Bronchial epithelial cell (primary cell): Measurements from ENCODE around the gene SUGP2. TPM values are rescaled to one million over a fixed set of nuclear protein-coding genes. Genes with fewer than 3 reads are reported as not detected.
A peak's percentile ranks its signal among the peaks of the same experiment; 100 is the strongest.

Experiments
- DNase-seq: peaks from one replicate; pipeline ENCODE4 v3.0.0-alpha.2; 2010; ENCODE audit warnings: low read depth
- FAIRE-seq: peaks from 2 replicates; lab custom pipeline; 2011; peaks lifted over from hg19 to GRCh38; lab: Jason Lieb, UNC
- H3K27me3 ChIP-seq: 2 replicates; pipeline ENCODE4 v1.5.1; 2011; ENCODE audit warnings: low read length; ENCODE audit not compliant: control insufficient read depth, insufficient read depth
- H3K36me3 ChIP-seq: 2 replicates; pipeline ENCODE4 v1.5.1; 2011; ENCODE audit warnings: low read length; ENCODE audit not compliant: control insufficient read depth, insufficient read depth
- H3K4me3 ChIP-seq: 2 replicates; pipeline ENCODE4 v1.5.1; 2011; ENCODE audit warnings: mild to moderate bottlenecking, low read depth, low read length, control low read depth
- total RNA-seq: library from RNA; depleted of rRNA; stranded (reverse); fragments of >200 nt; gene quantifications from 2 replicates; pipeline ENCODE4 v1.2.1, GENCODE V29; 2014
- TF ChIP-seq, protein P1 (sequence below): IDR thresholded peaks from 2 replicates; pipeline ENCODE4 v1.5.1; 2011; ENCODE audit warnings: mild to moderate bottlenecking, moderate library complexity, low read length, control low read depth, inconsistent platforms; ENCODE audit not compliant: insufficient read depth, severe bottlenecking

The SUGP2 gene
- total RNA-seq, 1 donor from 2014 or later: 21.6 TPM

GRCh38 chr19:18946335-18946734 is 87.0 kb downstream of the SUGP2 start:
- TF ChIP-seq, protein P1, sequence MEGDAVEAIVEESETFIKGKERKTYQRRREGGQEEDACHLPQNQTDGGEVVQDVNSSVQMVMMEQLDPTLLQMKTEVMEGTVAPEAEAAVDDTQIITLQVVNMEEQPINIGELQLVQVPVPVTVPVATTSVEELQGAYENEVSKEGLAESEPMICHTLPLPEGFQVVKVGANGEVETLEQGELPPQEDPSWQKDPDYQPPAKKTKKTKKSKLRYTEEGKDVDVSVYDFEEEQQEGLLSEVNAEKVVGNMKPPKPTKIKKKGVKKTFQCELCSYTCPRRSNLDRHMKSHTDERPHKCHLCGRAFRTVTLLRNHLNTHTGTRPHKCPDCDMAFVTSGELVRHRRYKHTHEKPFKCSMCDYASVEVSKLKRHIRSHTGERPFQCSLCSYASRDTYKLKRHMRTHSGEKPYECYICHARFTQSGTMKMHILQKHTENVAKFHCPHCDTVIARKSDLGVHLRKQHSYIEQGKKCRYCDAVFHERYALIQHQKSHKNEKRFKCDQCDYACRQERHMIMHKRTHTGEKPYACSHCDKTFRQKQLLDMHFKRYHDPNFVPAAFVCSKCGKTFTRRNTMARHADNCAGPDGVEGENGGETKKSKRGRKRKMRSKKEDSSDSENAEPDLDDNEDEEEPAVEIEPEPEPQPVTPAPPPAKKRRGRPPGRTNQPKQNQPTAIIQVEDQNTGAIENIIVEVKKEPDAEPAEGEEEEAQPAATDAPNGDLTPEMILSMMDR: no peak
- DNase-seq (no peak), FAIRE-seq (no peak)
- Histone ChIP-seq H3K27me3 (no peaks in the 10 kb centered on the region), H3K4me3 (no peak overlapping the region), H3K36me3 (no peaks in the 10 kb centered on the region)

GRCh38 chr19:18945297-18945696 is 88.0 kb downstream of the SUGP2 start:
- TF ChIP-seq, protein P1: no peak
- FAIRE-seq (no peak), DNase-seq (no peak)
- Histone ChIP-seq H3K4me3 (no peak overlapping the region), H3K27me3 (no peaks in the 10 kb centered on the region), H3K36me3 (no peaks in the 10 kb centered on the region)

DNA sequence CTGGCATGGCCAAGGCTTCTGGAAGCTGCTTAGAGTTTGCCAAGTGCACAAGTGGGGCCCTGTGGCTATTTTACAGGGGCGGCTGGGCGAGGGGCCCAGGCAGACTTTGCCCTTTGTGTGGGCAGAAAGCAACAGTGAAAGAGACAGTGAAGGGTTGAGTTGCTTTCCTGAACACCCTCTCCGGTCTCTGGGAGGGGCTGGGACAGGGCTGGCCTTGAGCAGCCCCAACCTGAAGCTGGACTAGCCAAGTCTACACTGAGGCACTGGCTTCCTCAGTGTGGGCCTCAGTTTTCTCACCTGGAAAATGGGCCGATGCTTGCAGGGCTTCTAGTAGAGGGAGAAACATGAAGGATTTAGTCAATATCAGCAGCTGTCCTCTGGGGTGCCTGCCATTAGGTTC is 89.9 kb downstream of the SUGP2 start:
- TF ChIP-seq, protein P1: no peak
- DNase-seq: no peak
- peaks cover 6% of the 10 kb centered on the region for H3K36me3 ChIP-seq
- no peak for FAIRE-seq
- H3K4me3 ChIP-seq: no peak overlapping the region
- H3K27me3 ChIP-seq: no peaks in the 10 kb centered on the region

DNA sequence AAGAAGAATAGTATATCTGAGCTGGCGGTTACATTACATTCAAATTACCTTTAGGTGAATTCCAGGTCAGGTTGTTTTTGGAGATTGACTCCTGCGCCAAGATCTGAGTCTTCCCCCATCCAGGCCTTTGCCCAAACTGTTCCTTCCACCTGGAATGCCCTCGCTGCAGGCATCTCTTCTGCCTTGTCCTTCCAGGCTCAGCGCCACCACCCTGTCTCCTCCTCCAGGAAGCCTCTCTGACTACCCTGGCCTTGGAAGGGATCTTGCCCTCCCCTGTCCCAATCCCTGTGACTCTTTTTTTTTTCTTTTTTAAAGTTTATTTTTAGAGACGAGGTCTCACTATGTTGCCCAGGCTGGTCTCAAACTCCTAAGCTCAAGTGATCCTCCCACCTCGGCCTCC is 90.6 kb downstream of the SUGP2 start:
- Histone ChIP-seq H3K4me3 (no peak overlapping the region), H3K27me3 (no peaks in the 10 kb centered on the region), H3K36me3 (peaks cover 10% of the 10 kb centered on the region)
- FAIRE-seq: no peak
- TF ChIP-seq, protein P1: no peak
- DNase-seq: no peak

- FAIRE-seq (no peak), DNase-seq (no peak)
- Histone ChIP-seq H3K36me3 (peaks cover 12% of the 10 kb centered on the region), H3K4me3 (peak overlapping the region; percentile 22), H3K27me3 (no peaks in the 10 kb centered on the region)
- TF ChIP-seq, protein P1: no peak
Observed at GRCh38 chr19:18941628-18942354, 91.5 kb downstream of the SUGP2 start.

Other genes starting within 250 kb of the SUGP2 start
- not detected in 2 replicates for gene COMP, start 242.2 kb downstream of the SUGP2 start, total RNA-seq
- gene UPF1, start 201.6 kb downstream of the SUGP2 start, total RNA-seq: 80.9 and 82.9 TPM in 2 replicates
- gene CERS1, start 137.4 kb downstream of the SUGP2 start, total RNA-seq: 0.13 and 0.26 TPM in 2 replicates
- gene COPE, start 114.1 kb downstream of the SUGP2 start, total RNA-seq: 268 and 331 TPM in 2 replicates
- gene DDX49, start 113.8 kb downstream of the SUGP2 start, total RNA-seq: 68.4 and 76.1 TPM in 2 replicates
- 79.0 and 129 TPM in 2 replicates for gene HOMER3, start 92.3 kb downstream of the SUGP2 start, total RNA-seq
- 37.5 and 78.2 TPM in 2 replicates for gene ARMC6, start 86 bp upstream of the SUGP2 start, total RNA-seq
- gene SLC25A42, start 30.5 kb upstream of the SUGP2 start, total RNA-seq: 1.3 TPM in 2 replicates
- gene TMEM161A, start 105.0 kb upstream of the SUGP2 start, total RNA-seq: 25.7 and 28.7 TPM in 2 replicates
- gene MEF2B, start 136.7 kb upstream of the SUGP2 start, total RNA-seq: under 0.01 and 0.26 TPM in 2 replicates
- 10.3 and 18.2 TPM in 2 replicates for gene BORCS8, start 158.6 kb upstream of the SUGP2 start, total RNA-seq
- gene RFXANK, start 158.7 kb upstream of the SUGP2 start, total RNA-seq: 50.3 and 91.9 TPM in 2 replicates
- gene NR2C2AP, start 169.9 kb upstream of the SUGP2 start, total RNA-seq: 19.8 and 49.0 TPM in 2 replicates
- not detected in 2 replicates for gene NCAN, start 178.4 kb upstream of the SUGP2 start, total RNA-seq
- gene TM6SF2, start 239.8 kb upstream of the SUGP2 start, total RNA-seq: not detected in 2 replicates